IPS-20b (cell line): ENCODE results near the gene CTDSP1.

ENCODE experiments used
- H3K27ac ChIP-seq: one replicate; pipeline ENCODE4 v1.5.1; 2013; ENCODE audit warnings: low read length
- H3K27me3 ChIP-seq: 2 replicates; pipeline ENCODE4 v1.6.1; 2013; ENCODE audit warnings: mild to moderate bottlenecking, low read length, inconsistent platforms; ENCODE audit not compliant: insufficient read depth
- H3K36me3 ChIP-seq: 2 replicates; pipeline ENCODE4 v1.6.1; 2013; ENCODE audit warnings: low read depth, mild to moderate bottlenecking, inconsistent platforms, low read length, moderate library complexity; ENCODE audit not compliant: insufficient read depth
- H3K4me1 ChIP-seq: 2 replicates; pipeline ENCODE4 v1.6.1; 2013; ENCODE audit warnings: mild to moderate bottlenecking, control low read depth, inconsistent platforms, low read length, moderate library complexity; ENCODE audit not compliant: insufficient read depth
- H3K4me3 ChIP-seq: 2 replicates; pipeline ENCODE4 v1.5.1; 2013; ENCODE audit warnings: mild to moderate bottlenecking, low read length, inconsistent platforms
- H3K9ac ChIP-seq: 2 replicates; pipeline ENCODE4 v1.6.1; 2013; ENCODE audit warnings: low read depth, mild to moderate bottlenecking, inconsistent platforms, low read length, moderate library complexity
- H3K9me3 ChIP-seq: 2 replicates; pipeline ENCODE4 v1.6.1; 2013; ENCODE audit warnings: mild to moderate bottlenecking, low read depth, low read length, inconsistent platforms; ENCODE audit not compliant: insufficient read depth

CTDSP1 gene

GRCh38 chr2:218384975-218385374, 14.7 kb upstream of the CTDSP1 start:
- peaks cover 42% of the 10 kb centered on the region for H3K27me3 ChIP-seq
- H3K9me3 ChIP-seq, result no peaks in the 10 kb centered on the region
- no peak overlapping the region for H3K27ac ChIP-seq
- no peak overlapping the region for H3K4me3 ChIP-seq
- H3K36me3 ChIP-seq, result no peaks in the 10 kb centered on the region
- H3K4me1 ChIP-seq, result 0 out of 2 replicates have a peak, but pooled peaks cover 3% of the 10 kb centered on the region
- H3K9ac ChIP-seq, result no peak overlapping the region

DNA sequence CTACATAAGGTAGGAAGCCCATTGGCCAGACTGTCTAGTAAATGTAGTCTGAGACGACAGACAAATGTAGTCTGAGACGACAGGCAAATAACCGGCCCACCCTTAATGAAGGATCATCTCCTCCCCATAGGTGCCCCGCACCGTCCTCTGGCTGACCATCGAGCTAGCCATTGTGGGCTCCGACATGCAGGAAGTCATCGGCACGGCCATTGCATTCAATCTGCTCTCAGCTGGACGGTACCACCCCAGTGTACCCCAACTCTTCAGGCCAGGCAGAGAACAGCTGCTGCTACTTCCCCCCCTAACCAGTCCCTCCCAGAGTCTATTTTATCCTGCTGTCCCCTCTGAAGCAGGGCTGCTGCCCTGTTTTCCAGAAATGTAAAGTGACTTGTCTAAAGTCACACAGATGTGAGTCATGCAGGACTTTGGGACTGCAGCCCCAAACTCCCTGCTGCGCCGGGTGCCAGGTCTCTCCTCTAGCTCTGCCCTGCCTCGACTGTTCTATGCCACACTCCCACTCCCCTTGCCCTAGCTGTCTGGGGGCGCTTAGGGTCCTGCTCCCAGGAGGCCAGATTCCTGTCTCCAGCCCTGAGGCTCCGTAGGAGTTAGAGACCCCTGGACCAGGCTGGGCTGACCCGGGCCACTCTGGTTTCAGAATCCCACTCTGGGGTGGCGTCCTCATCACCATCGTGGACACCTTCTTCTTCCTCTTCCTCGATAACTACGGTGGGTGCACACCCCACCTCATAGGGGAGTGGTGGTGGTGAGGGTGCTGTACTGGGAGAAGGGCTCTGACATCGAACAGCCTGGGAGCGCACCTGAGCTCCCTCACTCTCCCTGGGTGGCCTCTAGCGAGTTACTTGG, 12.9 kb upstream of the CTDSP1 start:
- Histone ChIP-seq H3K9me3 (no peaks in the 10 kb centered on the region), H3K36me3 (no peaks in the 10 kb centered on the region), H3K27me3 (peaks cover 39% of the 10 kb centered on the region), H3K4me1 (0 out of 2 replicates have a peak, but pooled peaks cover 3% of the 10 kb centered on the region), H3K27ac (no peak overlapping the region), H3K9ac (peak overlapping the region; percentile 64; the same call in 1 of the 2 replicates), H3K4me3 (peak overlapping the region; percentile 62)

DNA sequence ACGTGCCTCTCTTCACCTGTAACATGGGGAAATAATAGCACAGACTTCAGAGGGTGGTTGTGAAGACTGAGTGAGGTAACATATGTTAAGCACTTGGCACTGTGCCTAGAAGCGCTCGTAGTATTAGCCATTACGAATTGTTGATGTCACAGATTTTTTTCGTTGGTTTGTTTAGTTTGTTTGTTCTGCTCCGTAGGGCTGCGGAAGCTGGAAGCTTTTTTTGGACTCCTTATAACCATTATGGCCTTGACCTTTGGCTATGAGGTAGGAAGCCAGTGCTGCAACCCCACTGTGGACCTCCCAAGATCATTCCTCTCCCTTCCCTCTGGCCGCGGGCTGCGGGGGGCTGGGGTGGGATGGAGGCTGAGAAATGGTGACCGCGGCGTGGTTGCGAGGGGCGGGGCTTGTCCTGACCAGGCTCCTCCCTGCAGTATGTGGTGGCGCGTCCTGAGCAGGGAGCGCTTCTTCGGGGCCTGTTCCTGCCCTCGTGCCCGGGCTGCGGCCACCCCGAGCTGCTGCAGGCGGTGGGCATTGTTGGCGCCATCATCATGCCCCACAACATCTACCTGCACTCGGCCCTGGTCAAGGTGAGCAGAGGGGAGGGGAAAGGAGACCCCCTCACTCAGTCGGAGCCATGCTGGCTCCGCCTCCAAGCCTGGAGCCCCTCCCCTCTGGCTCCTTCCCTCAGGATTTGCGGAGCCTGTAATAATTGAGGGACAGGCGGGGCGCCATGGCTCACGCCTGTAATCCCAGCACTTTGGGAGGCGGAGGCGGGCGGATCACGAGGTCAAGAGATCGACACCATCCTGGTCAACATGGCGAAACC, 12.1 kb upstream of the CTDSP1 start:
- Histone ChIP-seq H3K27me3 (peaks cover 31% of the 10 kb centered on the region), H3K4me1 (0 out of 2 replicates have a peak, but pooled peaks cover 3% of the 10 kb centered on the region), H3K36me3 (no peaks in the 10 kb centered on the region), H3K4me3 (peak overlapping the region; percentile 62), H3K27ac (no peak overlapping the region), H3K9me3 (no peaks in the 10 kb centered on the region), H3K9ac (peak overlapping the region; percentile 64; the same call in 1 of the 2 replicates)

GRCh38 chr2:218389333-218390150, 10.1 kb upstream of the CTDSP1 start:
- H3K4me1 ChIP-seq, result 0 out of 2 replicates have a peak, but pooled peaks cover 3% of the 10 kb centered on the region
- no peaks in the 10 kb centered on the region for H3K9me3 ChIP-seq
- H3K9ac ChIP-seq, result no peak overlapping the region
- peaks cover 35% of the 10 kb centered on the region for H3K27me3 ChIP-seq
- no peak overlapping the region for H3K27ac ChIP-seq
- H3K4me3 ChIP-seq, result no peak overlapping the region
- no peaks in the 10 kb centered on the region for H3K36me3 ChIP-seq

GRCh38 chr2:218391202-218391601, 8.5 kb upstream of the CTDSP1 start:
- Histone ChIP-seq H3K9me3 (no peaks in the 10 kb centered on the region), H3K36me3 (no peaks in the 10 kb centered on the region), H3K27me3 (peaks cover 37% of the 10 kb centered on the region), H3K27ac (no peak overlapping the region), H3K4me3 (no peak overlapping the region), H3K4me1 (0 out of 2 replicates have a peak, but pooled peaks cover 3% of the 10 kb centered on the region), H3K9ac (no peak overlapping the region)

DNA sequence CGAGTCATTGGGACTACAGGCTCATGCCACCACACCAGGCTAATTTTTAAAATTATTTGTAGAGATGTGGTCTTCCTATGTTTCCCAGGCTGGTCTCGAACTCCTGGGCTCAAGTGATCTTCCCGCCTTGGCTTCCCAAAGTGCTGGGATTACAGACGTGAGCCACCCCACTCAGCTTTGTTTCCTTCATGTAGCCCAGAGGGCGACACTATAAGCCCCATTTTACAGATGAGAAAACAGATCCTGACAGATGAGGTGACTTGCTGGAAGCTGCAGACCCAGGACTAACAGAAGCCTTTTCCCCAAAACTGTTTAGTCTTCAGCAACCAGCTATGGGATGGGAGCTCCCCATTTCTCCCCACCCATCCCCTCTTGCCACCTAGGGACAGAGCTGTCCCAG, 7.2 kb upstream of the CTDSP1 start:
- peaks cover 8% of the 10 kb centered on the region; the same call in 1 of the 2 replicates for H3K4me1 ChIP-seq

GRCh38 chr2:218392891-218393462, 6.7 kb upstream of the CTDSP1 start:
- H3K27me3 ChIP-seq, result peaks cover 39% of the 10 kb centered on the region
- no peak overlapping the region for H3K4me3 ChIP-seq
- no peaks in the 10 kb centered on the region for H3K36me3 ChIP-seq
- H3K27ac ChIP-seq, result no peak overlapping the region
- peaks cover 8% of the 10 kb centered on the region; the same call in 1 of the 2 replicates for H3K4me1 ChIP-seq
- no peak overlapping the region for H3K9ac ChIP-seq
- H3K9me3 ChIP-seq, result no peaks in the 10 kb centered on the region

More for the DNA sequence above, 7.2 kb upstream of the CTDSP1 start:
- H3K36me3 ChIP-seq, result no peaks in the 10 kb centered on the region
- H3K9me3 ChIP-seq, result no peaks in the 10 kb centered on the region
- H3K9ac ChIP-seq, result no peak overlapping the region
- peaks cover 37% of the 10 kb centered on the region for H3K27me3 ChIP-seq
- no peak overlapping the region for H3K4me3 ChIP-seq
- H3K27ac ChIP-seq, result no peak overlapping the region

DNA sequence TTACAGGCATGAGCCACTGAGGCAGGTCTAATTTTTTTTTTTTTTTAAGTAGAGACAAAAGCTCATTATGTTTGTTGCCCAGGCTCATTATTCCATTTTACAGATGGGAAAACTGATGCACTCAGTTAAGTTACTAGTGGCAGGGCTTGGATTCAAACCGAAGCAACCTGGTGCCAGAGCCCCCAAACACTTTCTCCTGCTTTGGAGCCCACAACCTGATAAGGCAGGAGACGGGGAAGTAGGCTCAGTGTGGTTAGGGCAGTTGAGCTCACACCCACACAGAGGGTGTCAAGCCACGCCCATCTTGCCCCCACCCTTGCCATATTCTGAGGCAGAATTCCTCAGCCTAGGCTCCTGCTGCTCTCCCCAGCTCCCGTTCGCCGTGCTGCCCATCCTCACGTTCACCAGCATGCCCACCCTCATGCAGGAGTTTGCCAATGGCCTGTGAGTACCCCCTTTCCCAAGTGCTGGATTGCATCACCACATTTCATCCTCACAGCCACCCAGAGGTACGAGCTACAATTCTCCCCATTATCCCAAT, 5.8 kb upstream of the CTDSP1 start:
- Histone ChIP-seq H3K9me3 (no peaks in the 10 kb centered on the region), H3K9ac (no peak overlapping the region), H3K4me3 (no peak overlapping the region), H3K4me1 (peaks cover 8% of the 10 kb centered on the region; the same call in 1 of the 2 replicates), H3K27me3 (peaks cover 47% of the 10 kb centered on the region), H3K27ac (no peak overlapping the region), H3K36me3 (no peaks in the 10 kb centered on the region)

GRCh38 chr2:218394298-218395089, 5.2 kb upstream of the CTDSP1 start:
- peaks cover 54% of the 10 kb centered on the region for H3K27me3 ChIP-seq
- no peak overlapping the region for H3K4me3 ChIP-seq
- H3K36me3 ChIP-seq, result no peaks in the 10 kb centered on the region
- no peak overlapping the region for H3K9ac ChIP-seq
- H3K27ac ChIP-seq, result no peak overlapping the region
- H3K9me3 ChIP-seq, result no peaks in the 10 kb centered on the region
- H3K4me1 ChIP-seq, result peaks cover 8% of the 10 kb centered on the region; the same call in 1 of the 2 replicates

GRCh38 chr2:218395090-218395444, 4.6 kb upstream of the CTDSP1 start:
- H3K27ac ChIP-seq, result no peak overlapping the region
- no peaks in the 10 kb centered on the region for H3K9me3 ChIP-seq
- peak overlapping the region; percentile 94; the same call in 1 of the 2 replicates for H3K4me3 ChIP-seq
- H3K36me3 ChIP-seq, result no peaks in the 10 kb centered on the region
- H3K4me1 ChIP-seq, result peaks cover 8% of the 10 kb centered on the region; the same call in 1 of the 2 replicates
- no peak overlapping the region for H3K9ac ChIP-seq
- H3K27me3 ChIP-seq, result peaks cover 55% of the 10 kb centered on the region
